Measurements from ENCODE around the gene DOCK4.

DOCK4 gene

GRCh38 chr7:112190120-112190519 lies 16.1 kb downstream of the DOCK4 start:
- no peak for DNase-seq

GRCh38 chr7:112189691-112190090 lies 16.5 kb downstream of the DOCK4 start:
- no peak for DNase-seq

- no peak for DNase-seq
These were observed 17.9 kb downstream of the DOCK4 start for GRCh38 chr7:112188257-112188656.

- no peak for DNase-seq
These were observed 19.9 kb downstream of the DOCK4 start for GRCh38 chr7:112186300-112186699.

GRCh38 chr7:112185005-112185834 lies 21.0 kb downstream of the DOCK4 start:
- no peak for DNase-seq

GRCh38 chr7:112184455-112184854 lies 21.7 kb downstream of the DOCK4 start:
- no peak for DNase-seq

GRCh38 chr7:112183266-112183665 lies 22.9 kb downstream of the DOCK4 start:
- DNase-seq: no peak

GRCh38 chr7:112182749-112183148 lies 23.4 kb downstream of the DOCK4 start:
- DNase-seq: no peak

GRCh38 chr7:112180223-112180622 lies 26.0 kb downstream of the DOCK4 start:
- DNase-seq: no peak

GRCh38 chr7:112176693-112177415 lies 29.3 kb downstream of the DOCK4 start:
- no peak for DNase-seq

GRCh38 chr7:112176241-112176640 lies 30.0 kb downstream of the DOCK4 start:
- no peak for DNase-seq

- no peak for DNase-seq
These were observed 32.0 kb downstream of the DOCK4 start for GRCh38 chr7:112174192-112174591.

- DNase-seq: no peak
These were observed 32.7 kb downstream of the DOCK4 start for GRCh38 chr7:112173568-112173905.

- no peak for DNase-seq
These were observed 33.2 kb downstream of the DOCK4 start for GRCh38 chr7:112172870-112173567.

GRCh38 chr7:112171673-112172072 lies 34.5 kb downstream of the DOCK4 start:
- no peak for DNase-seq

- no peak for DNase-seq
These were observed 37.3 kb downstream of the DOCK4 start for GRCh38 chr7:112168915-112169314.

GRCh38 chr7:112167147-112167546 lies 39.1 kb downstream of the DOCK4 start:
- DNase-seq: no peak

GRCh38 chr7:112162784-112163506 lies 43.3 kb downstream of the DOCK4 start:
- DNase-seq: no peak

GRCh38 chr7:112162142-112162766 lies 43.9 kb downstream of the DOCK4 start:
- peak; percentile 33 to 53 for DNase-seq

- peak in 1 of 2 experiments; percentile 20 for DNase-seq
These were observed 44.7 kb downstream of the DOCK4 start for GRCh38 chr7:112161253-112162141.

- no peak for DNase-seq
These were observed 45.4 kb downstream of the DOCK4 start for GRCh38 chr7:112160771-112161150.

All from NCI-H187 (cell line).